Testis (tissue), 3 donors: ENCODE measurements around the gene MYO18A. TPM values are rescaled to one million over a fixed set of nuclear protein-coding genes. Genes with fewer than 3 reads are reported as not detected.

Experiments
- DNase-seq: peaks from one replicate; pipeline ENCODE4 v3.0.0-alpha.2; 2019
- H3K27ac ChIP-seq, 2 donors: fragments of 200-600 bp; sonication (generic); one replicate each; pipeline ENCODE4 v1.5.1; 2019
- H3K27me3 ChIP-seq: fragments of 200-600 bp; sonication (generic); one replicate; pipeline ENCODE4 v1.5.1; 2019
- H3K36me3 ChIP-seq: fragments of 200-600 bp; sonication (generic); one replicate; pipeline ENCODE4 v1.5.1; 2017; ENCODE audit warnings: low read depth; ENCODE audit errors: missing control alignments
- H3K4me1 ChIP-seq: fragments of 200-600 bp; sonication (generic); one replicate; pipeline ENCODE4 v1.5.1; 2019
- H3K4me3 ChIP-seq, 2 donors: fragments of 200-600 bp; sonication (generic); one replicate each; pipeline ENCODE4 v1.5.1; 2017 to 2019
- H3K9me3 ChIP-seq: fragments of 200-600 bp; sonication (generic); one replicate; pipeline ENCODE4 v1.5.1; 2017
- POLR2A ChIP-seq: fragments of 450-650 bp; IDR thresholded peaks from one replicate; pipeline ENCODE4 v1.6.1; 2017; ENCODE audit warnings: antibody characterized with exemption, mild to moderate bottlenecking, moderate library complexity
- WGBS, 2 donors: methylation state at CpG; one replicate each; pipeline ENCODE4 v1.1.5; 2018; 5-methylcytosine and 5-hydroxymethylcytosine counted together
- intact Hi-C: fragments of 100-400 bp; cut with DNase I; formaldehyde crosslinking; loops from one replicate; pipeline ENCODE4 v1.15.1; 2023; ENCODE audit warnings: low total_unique reads
- polyA plus RNA-seq: library from polyadenylated mRNA; stranded (reverse); fragments of 350-450 nt; fragmentation: Illumina TruSeq; extraction: RNeasy Lipid Tissue Mini Kit (QIAGEN cat#74804); gene quantifications from one replicate; pipeline ENCODE4 v1.2.3, GENCODE V29; 2014; ENCODE audit warnings: low read depth, low replicate concordance; ENCODE audit not compliant: insufficient read depth
- total RNA-seq, 2 donors: library from RNA; depleted of rRNA; stranded (reverse); fragments of >200 nt; gene quantifications; one replicate each; pipeline ENCODE4 v1.2.3, GENCODE V29; 2016
- TF ChIP-seq, protein P1 (sequence below), 3 experiments: fragments of 450-650 bp in 2 of 3; fragments of 200-600 bp in 1 of 3; sonication (generic) in 1 of 3; IDR thresholded peaks; one replicate each; pipeline ENCODE4 v1.5.1; 2016 to 2019; ENCODE audit warnings: antibody characterized with exemption in 3 of 3, mild to moderate bottlenecking in 2 of 3, moderate library complexity in 1 of 3

The MYO18A gene
- total and polyA plus RNA-seq, 3 donors from 2014 or later = 89.1 to 154 (median 91.1) TPM

GRCh38 chr17:29070781-29071180 lies 109.4 kb downstream of the MYO18A start:
- no peak overlapping the region for H3K27ac ChIP-seq
- no peaks in the 10 kb centered on the region for H3K27me3 ChIP-seq
- no peaks in the 10 kb centered on the region for H3K9me3 ChIP-seq
- DNase-seq = no peak
- no peak overlapping the region for H3K4me3 ChIP-seq
- H3K4me1 ChIP-seq = peaks cover 3% of the 10 kb centered on the region
- 77 to 78% methylated on average over 9 of the region's 9 CpGs for WGBS, 2 donors
- no peaks in the 10 kb centered on the region for H3K36me3 ChIP-seq
- intact Hi-C loops = no loop called here
- no peak for TF ChIP-seq POLR2A
- TF ChIP-seq, protein P1, sequence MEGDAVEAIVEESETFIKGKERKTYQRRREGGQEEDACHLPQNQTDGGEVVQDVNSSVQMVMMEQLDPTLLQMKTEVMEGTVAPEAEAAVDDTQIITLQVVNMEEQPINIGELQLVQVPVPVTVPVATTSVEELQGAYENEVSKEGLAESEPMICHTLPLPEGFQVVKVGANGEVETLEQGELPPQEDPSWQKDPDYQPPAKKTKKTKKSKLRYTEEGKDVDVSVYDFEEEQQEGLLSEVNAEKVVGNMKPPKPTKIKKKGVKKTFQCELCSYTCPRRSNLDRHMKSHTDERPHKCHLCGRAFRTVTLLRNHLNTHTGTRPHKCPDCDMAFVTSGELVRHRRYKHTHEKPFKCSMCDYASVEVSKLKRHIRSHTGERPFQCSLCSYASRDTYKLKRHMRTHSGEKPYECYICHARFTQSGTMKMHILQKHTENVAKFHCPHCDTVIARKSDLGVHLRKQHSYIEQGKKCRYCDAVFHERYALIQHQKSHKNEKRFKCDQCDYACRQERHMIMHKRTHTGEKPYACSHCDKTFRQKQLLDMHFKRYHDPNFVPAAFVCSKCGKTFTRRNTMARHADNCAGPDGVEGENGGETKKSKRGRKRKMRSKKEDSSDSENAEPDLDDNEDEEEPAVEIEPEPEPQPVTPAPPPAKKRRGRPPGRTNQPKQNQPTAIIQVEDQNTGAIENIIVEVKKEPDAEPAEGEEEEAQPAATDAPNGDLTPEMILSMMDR (IDR thresholded peaks at IDR 0.05) = no peak

DNA sequence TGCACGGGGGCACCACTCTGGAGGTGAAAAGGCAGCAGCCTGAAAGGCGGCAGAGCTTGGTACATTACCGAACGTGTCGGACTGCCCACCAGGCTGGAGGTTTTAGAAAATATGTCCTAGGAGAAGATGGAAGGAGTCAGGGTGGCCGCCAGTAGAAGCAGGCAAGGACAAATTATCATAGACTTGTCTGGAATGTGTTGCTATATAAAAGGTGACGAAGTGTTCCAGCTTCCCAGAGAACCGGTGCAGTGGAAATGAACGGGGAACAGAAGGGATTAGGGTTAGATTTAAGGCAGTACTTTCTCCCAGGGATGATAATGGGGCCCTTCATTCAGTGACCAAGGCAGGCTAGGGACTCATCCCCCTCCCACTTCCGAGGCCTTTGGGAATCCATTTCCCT lies 109.9 kb downstream of the MYO18A start:
- peaks cover 3% of the 10 kb centered on the region for H3K4me1 ChIP-seq
- no peak overlapping the region for H3K4me3 ChIP-seq
- TF ChIP-seq, protein P1 (IDR thresholded peaks at IDR 0.05) = no peak
- no peak for TF ChIP-seq POLR2A
- intact Hi-C loops = no loop called here
- no peak for DNase-seq
- H3K36me3 ChIP-seq = no peaks in the 10 kb centered on the region
- no peaks in the 10 kb centered on the region for H3K27me3 ChIP-seq
- H3K9me3 ChIP-seq = no peaks in the 10 kb centered on the region
- H3K27ac ChIP-seq = no peak overlapping the region
- WGBS, 2 donors = 59 to 61% methylated on average over 10 of the region's 10 CpGs

GRCh38 chr17:29069526-29070041 lies 110.6 kb downstream of the MYO18A start:
- DNase-seq = peak; percentile 62
- 30 to 46% methylated on average over 18 to 19 of the region's 19 CpGs for WGBS, 2 donors
- Histone ChIP-seq H3K27me3 (no peaks in the 10 kb centered on the region), H3K9me3 (no peaks in the 10 kb centered on the region), H3K36me3 (no peaks in the 10 kb centered on the region), H3K4me3 (no peak overlapping the region), H3K27ac (no peak overlapping the region), H3K4me1 (peaks cover 3% of the 10 kb centered on the region)
- TF ChIP-seq, protein P1 (IDR thresholded peaks at IDR 0.05) = no peak
- no peak for TF ChIP-seq POLR2A
- intact Hi-C loops = no loop called here

- H3K36me3 ChIP-seq = no peaks in the 10 kb centered on the region
- WGBS, 2 donors = 67 to 68% methylated on average over 10 of the region's 10 CpGs
- TF ChIP-seq, protein P1 (IDR thresholded peaks at IDR 0.05) = no peak
- TF ChIP-seq POLR2A = no peak
- no peaks in the 10 kb centered on the region for H3K27me3 ChIP-seq
- H3K4me3 ChIP-seq = no peak overlapping the region
- peaks cover 3% of the 10 kb centered on the region for H3K4me1 ChIP-seq
- no peaks in the 10 kb centered on the region for H3K9me3 ChIP-seq
- no peak for DNase-seq
- intact Hi-C loops = no loop called here
- no peak overlapping the region for H3K27ac ChIP-seq
Measured at GRCh38 chr17:29068818-29069217, 111.4 kb downstream of the MYO18A start.

GRCh38 chr17:29066606-29067005 lies 113.6 kb downstream of the MYO18A start:
- no peaks in the 10 kb centered on the region for H3K36me3 ChIP-seq
- 80 to 82% methylated on average over 7 of the region's 7 CpGs for WGBS, 2 donors
- no peaks in the 10 kb centered on the region for H3K27me3 ChIP-seq
- H3K4me3 ChIP-seq = no peak overlapping the region
- H3K4me1 ChIP-seq = peaks cover 3% of the 10 kb centered on the region
- TF ChIP-seq, protein P1 (IDR thresholded peaks at IDR 0.05) = no peak
- no peak for TF ChIP-seq POLR2A
- intact Hi-C loops = no loop called here
- DNase-seq = no peak
- no peaks in the 10 kb centered on the region for H3K9me3 ChIP-seq
- H3K27ac ChIP-seq = no peak overlapping the region
